OCI-LY1 (cell line): Measurements from ENCODE around the gene VAMP4.

Experiments used
- H2AFZ ChIP-seq: fragments of 200-600 bp; sonication (generic), shearing (Covaris generic); 2 replicates; pipeline ENCODE4 v1.6.0; 2014; ENCODE audit warnings: antibody characterized with exemption, mild to moderate bottlenecking, low read length
- H3F3A ChIP-seq: fragments of 200-600 bp; sonication (generic), shearing (Covaris generic); 2 replicates; pipeline ENCODE4 v1.6.0; 2014; ENCODE audit warnings: mild to moderate bottlenecking, antibody characterized with exemption, low read length, moderate library complexity; ENCODE audit not compliant: insufficient read depth
- H3K27ac ChIP-seq: fragments of 200-600 bp; sonication (generic); 2 replicates; pipeline ENCODE4 v1.5.1; 2014; ENCODE audit warnings: low read length, mixed run types, mild to moderate bottlenecking, low read depth; ENCODE audit not compliant: poor library complexity, severe bottlenecking
- H3K27me3 ChIP-seq: fragments of 200-600 bp; sonication (generic); 2 replicates; pipeline ENCODE4 v1.6.0; 2014; ENCODE audit warnings: antibody characterized with exemption, mild to moderate bottlenecking, low read length, moderate library complexity; ENCODE audit not compliant: insufficient read depth
- H3K36me3 ChIP-seq: fragments of 200-600 bp; sonication (generic); 2 replicates; pipeline ENCODE4 v1.6.1; 2014; ENCODE audit warnings: mild to moderate bottlenecking, antibody characterized with exemption, low read length, moderate library complexity, mixed read lengths; ENCODE audit not compliant: insufficient read depth
- H3K4me1 ChIP-seq: fragments of 200-600 bp; sonication (generic); 2 replicates; pipeline ENCODE4 v1.5.1; 2014; ENCODE audit warnings: mild to moderate bottlenecking, low read length, moderate library complexity; ENCODE audit not compliant: insufficient read depth, severe bottlenecking
- H3K4me2 ChIP-seq: fragments of 200-600 bp; sonication (generic), shearing (Covaris generic); 2 replicates; pipeline ENCODE4 v1.6.1; 2014; ENCODE audit warnings: low read length
- H3K4me3 ChIP-seq: fragments of 200-600 bp; sonication (generic); 2 replicates; pipeline ENCODE4 v1.5.1; 2014; ENCODE audit warnings: low read length, low read depth, mild to moderate bottlenecking, mixed read lengths; ENCODE audit not compliant: poor library complexity, severe bottlenecking
- H3K79me2 ChIP-seq: fragments of 200-600 bp; shearing (Covaris generic); 2 replicates; pipeline ENCODE4 v1.6.1; 2016; ENCODE audit warnings: mixed run types, low read length, mixed read lengths; ENCODE audit not compliant: insufficient read depth
- H3K9ac ChIP-seq: fragments of 200-600 bp; sonication (generic), shearing (Covaris generic); 2 replicates; pipeline ENCODE4 v1.6.1; 2014; ENCODE audit warnings: mild to moderate bottlenecking, low read length, mixed read lengths
- H3K9me2 ChIP-seq: fragments of 200-600 bp; sonication (generic), shearing (Covaris generic); 2 replicates; pipeline ENCODE4 v1.6.1; 2014; ENCODE audit warnings: low read depth, mild to moderate bottlenecking, low read length, mixed read lengths
- H3K9me3 ChIP-seq: fragments of 200-600 bp; shearing (Covaris generic); 2 replicates; pipeline ENCODE4 v1.6.1; 2014; ENCODE audit warnings: low read length, mixed read lengths
- H4K20me1 ChIP-seq: fragments of 200-600 bp; sonication (generic), shearing (Covaris generic); 2 replicates; pipeline ENCODE4 v1.6.0; 2016; ENCODE audit warnings: mild to moderate bottlenecking, low read length; ENCODE audit not compliant: insufficient read depth
- CTCF ChIP-seq: fragments of 200-600 bp; sonication (generic), shearing (Covaris generic); IDR thresholded peaks from 2 replicates; pipeline ENCODE4 v1.5.1; 2017; ENCODE audit warnings: mild to moderate bottlenecking, antibody characterized with exemption, low read length, moderate library complexity, mixed read lengths
- EZH2 ChIP-seq: fragments of 200-600 bp; sonication (generic), shearing (Covaris generic); IDR thresholded peaks from 2 replicates; pipeline ENCODE4 v1.8.0; 2017; ENCODE audit warnings: borderline replicate concordance, mixed run types, mild to moderate bottlenecking, antibody characterized with exemption, low read length, moderate library complexity, mixed read lengths

Gene VAMP4

GRCh38 chr1:171680339-171680738 lies 61.5 kb downstream of the VAMP4 start:
- no peaks in the 10 kb centered on the region for H3F3A ChIP-seq
- no peak overlapping the region for H3K27ac ChIP-seq
- H3K4me1 ChIP-seq, result no peaks in the 10 kb centered on the region
- H3K4me2 ChIP-seq, result no peak overlapping the region
- H3K9ac ChIP-seq, result no peak overlapping the region
- TF ChIP-seq CTCF (no peak), EZH2 (no peak)
- no peaks in the 10 kb centered on the region for H3K9me2 ChIP-seq
- H3K27me3 ChIP-seq, result no peaks in the 10 kb centered on the region
- no peaks in the 10 kb centered on the region for H3K9me3 ChIP-seq
- H3K79me2 ChIP-seq, result no peaks in the 10 kb centered on the region
- H3K4me3 ChIP-seq, result no peak overlapping the region
- H4K20me1 ChIP-seq, result no peaks in the 10 kb centered on the region
- no peak overlapping the region for H2AFZ ChIP-seq
- no peaks in the 10 kb centered on the region for H3K36me3 ChIP-seq

DNA sequence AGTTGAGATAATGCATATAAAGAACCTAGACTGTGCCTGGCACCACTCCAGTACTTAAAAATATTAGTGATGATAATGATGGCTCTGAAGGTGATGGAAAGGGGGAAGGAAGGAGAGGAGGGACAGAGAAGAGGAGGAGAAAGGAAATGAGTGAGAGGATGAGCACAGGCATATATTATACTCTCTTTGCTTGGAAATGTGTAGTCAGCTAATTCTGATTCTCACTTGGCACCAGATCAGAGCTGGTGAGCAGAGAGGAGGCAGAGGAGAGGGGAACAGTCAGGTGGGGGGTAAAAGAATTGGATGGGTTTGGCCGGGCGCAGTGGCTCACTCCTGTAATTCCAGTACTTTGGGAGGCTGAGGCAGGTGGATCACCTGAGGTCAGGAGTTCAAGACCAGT lies 65.0 kb downstream of the VAMP4 start:
- H3K4me3 ChIP-seq, result no peak overlapping the region
- H3K4me1 ChIP-seq, result no peaks in the 10 kb centered on the region
- H3K36me3 ChIP-seq, result no peaks in the 10 kb centered on the region
- no peaks in the 10 kb centered on the region for H3K9me2 ChIP-seq
- H3F3A ChIP-seq, result no peaks in the 10 kb centered on the region
- no peak overlapping the region for H3K27ac ChIP-seq
- no peaks in the 10 kb centered on the region for H3K27me3 ChIP-seq
- no peak overlapping the region for H2AFZ ChIP-seq
- TF ChIP-seq CTCF, result no peak
- TF ChIP-seq EZH2, result no peak
- no peaks in the 10 kb centered on the region for H4K20me1 ChIP-seq
- no peak overlapping the region for H3K9ac ChIP-seq
- no peak overlapping the region for H3K4me2 ChIP-seq
- H3K79me2 ChIP-seq, result no peaks in the 10 kb centered on the region
- H3K9me3 ChIP-seq, result no peaks in the 10 kb centered on the region

DNA sequence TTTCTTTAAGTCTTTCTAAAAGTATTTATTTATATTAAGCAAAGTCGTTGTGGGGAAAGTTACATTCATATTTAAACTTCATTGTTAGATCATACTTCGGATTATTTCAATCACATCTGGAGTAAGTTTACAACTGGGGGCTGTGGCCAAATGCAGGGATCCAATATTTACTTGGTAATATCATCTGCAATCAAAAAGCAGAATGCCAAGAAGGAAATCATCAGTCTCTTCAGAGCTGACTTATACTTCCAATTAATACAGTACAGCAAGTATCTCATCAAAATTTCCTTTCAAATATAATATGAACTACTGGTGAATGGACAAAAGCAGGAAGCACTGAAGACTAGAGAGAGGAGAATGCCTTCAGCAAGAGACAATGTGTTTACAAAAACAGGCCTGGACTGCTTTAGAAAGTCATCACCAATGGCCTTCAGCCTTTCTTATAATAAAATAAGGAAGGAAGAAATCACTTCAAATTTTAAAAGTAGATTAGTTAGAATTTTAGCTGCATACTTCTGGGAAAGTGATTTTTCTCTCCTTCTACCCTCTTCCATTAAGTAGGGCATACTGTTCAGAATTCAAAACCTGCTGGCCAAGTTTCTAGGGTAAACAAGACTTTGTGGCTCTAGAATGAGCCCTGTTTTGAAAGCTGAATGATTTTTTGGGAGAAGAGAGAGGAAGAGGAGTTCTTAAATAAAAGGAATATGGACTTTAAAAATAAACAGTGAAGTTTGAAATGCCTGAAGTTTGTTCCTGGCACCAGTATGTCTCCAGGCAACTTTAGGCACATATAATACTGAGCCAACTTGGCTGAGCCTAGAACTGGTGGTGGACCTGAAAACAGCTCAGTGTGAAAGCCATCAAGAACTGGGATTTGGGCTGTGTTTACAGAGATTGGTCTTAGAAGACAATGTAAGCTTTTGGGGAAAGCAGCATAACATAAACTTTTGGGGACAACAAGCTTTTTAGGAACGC lies 67.1 kb downstream of the VAMP4 start:
- Histone ChIP-seq H3K9me2 (no peaks in the 10 kb centered on the region), H3F3A (no peaks in the 10 kb centered on the region), H3K9ac (no peak overlapping the region), H3K36me3 (no peaks in the 10 kb centered on the region), H3K4me3 (no peak overlapping the region), H3K4me2 (no peak overlapping the region), H3K4me1 (no peaks in the 10 kb centered on the region), H3K27me3 (no peaks in the 10 kb centered on the region), H3K9me3 (no peaks in the 10 kb centered on the region), H2AFZ (no peak overlapping the region), H4K20me1 (no peaks in the 10 kb centered on the region), H3K79me2 (no peaks in the 10 kb centered on the region), H3K27ac (no peak overlapping the region)
- TF ChIP-seq CTCF (no peak), EZH2 (no peak)
